ELF-1 (cell line): ENCODE measurements around the gene STX11.
A peak's percentile ranks its signal among the peaks of the same experiment; 100 is the strongest.

Experiments
- DNase-seq: peaks from one replicate; pipeline ENCODE4 v3.0.0-alpha.2; 2016; ENCODE audit warnings: low read depth, low spot score

STX11 gene

DNA sequence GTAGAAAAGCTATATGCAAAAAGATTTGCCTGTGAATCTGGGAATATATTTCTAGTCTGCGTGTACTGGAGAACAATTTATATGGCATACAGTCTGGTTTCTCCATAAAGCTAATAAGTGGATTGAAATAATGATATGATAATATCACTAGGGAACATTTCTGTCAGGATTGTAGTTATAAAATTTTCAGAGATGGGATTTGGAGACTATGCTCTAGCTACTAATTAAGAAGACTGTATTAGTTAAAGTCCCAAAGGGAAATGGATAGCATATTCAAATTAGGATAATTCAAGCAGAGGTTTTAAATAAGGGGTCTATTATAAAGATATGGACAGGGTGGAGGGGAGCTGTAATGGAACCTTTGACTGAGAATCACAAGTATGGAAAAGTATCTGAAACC is 7.2 kb upstream of the STX11 start:
- no peak for DNase-seq

GRCh38 chr6:144143878-144144277 is 6.4 kb upstream of the STX11 start:
- no peak for DNase-seq

DNA sequence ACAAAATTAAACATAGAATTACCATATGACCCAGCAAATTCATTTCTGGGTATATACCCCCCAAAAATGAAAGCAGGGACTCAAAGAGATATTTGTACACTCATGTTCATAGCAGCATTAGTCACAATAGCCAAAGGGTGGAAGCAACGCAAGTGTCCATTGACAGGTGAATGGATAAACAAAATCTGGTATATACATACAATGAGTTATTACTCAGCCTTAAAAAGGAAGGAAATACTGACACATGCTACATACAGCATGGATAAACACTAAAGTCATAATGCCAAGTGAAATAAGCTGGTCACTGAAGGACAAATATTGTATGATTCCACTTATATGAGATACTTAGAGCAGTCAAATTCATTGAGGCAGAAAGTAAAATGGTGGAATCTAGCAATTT is 5.3 kb upstream of the STX11 start:
- no peak for DNase-seq

GRCh38 chr6:144145541-144145940 is 4.8 kb upstream of the STX11 start:
- no peak for DNase-seq

- DNase-seq, result no peak
Observed at GRCh38 chr6:144148886-144149285, 1.4 kb upstream of the STX11 start.

- DNase-seq, result no peak
Observed at GRCh38 chr6:144149558-144149893, 791 bp upstream of the STX11 start.

DNA sequence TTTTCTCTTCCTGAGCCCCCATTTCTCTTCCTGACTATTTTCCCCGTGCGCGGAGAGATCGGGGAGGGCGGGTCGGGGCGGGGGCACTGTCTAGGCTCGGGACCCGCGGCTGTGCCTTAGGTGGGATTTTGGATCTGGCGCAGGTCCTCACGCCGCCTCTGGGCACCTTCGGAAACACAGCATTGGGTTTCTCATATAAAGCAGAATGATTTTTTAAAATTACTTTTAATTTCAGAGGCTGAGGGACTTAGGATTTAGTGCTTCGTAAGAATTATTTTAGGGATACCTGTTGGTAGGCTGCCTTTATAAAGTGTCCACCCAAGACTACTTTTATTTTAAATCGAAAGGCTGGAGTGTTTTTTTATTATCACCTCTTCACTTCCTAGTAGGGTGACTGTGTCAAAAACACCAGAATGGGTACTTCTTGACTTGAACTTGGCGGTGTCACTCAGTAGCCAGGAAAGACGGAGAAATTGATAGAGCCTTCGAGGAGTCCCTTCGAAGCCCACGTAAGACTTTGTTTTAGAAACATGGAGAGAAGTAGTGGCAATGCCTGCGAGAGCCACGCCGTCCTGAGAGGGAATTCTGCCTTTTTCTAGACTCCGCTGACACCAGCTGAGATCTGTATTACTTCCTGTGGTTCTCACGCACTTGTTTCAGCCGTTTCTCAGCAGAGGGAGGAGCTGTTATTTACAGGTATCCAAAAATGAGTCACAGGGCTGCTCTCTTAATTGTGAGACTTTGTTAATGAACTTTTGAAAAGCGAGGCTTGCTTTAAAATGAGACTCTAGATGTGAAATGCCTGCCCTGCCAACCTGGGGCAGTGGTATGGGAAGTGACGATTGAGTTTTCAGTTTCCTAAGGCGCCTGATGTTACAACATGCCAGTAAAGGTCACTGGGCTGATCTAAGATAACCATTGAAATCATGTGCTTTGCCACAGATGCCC is 667 bp downstream of the STX11 start:
- DNase-seq, result peak; percentile 47

DNA sequence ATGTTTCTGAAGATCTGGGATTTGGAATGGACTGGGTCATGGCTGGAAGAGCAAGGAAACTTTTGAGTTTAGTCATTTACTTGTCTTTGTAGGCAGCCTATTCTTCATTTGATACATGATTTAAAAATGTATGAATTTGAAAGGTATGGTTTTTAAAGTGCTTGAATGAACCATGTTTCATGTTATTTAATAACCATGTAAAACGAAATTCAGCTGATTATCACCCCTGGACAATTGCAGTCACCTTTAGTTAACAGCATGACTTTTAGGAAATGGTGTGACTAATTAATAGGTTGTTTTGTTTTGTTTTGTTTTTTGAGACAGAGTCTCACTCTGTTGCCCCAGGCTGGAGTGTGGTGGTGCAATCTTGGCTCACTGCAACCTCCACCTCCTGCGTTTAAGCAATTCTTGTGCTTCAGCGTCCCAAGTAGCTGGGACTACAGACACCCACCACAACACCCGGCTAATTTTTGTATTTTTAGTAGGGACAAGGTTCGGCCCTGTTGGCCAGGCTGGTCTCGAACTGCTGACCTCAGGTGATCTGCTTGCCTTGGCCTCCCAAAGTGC is 2.1 kb downstream of the STX11 start:
- no peak for DNase-seq

- DNase-seq, result no peak
Observed at GRCh38 chr6:144153260-144153659, 2.9 kb downstream of the STX11 start.

DNA sequence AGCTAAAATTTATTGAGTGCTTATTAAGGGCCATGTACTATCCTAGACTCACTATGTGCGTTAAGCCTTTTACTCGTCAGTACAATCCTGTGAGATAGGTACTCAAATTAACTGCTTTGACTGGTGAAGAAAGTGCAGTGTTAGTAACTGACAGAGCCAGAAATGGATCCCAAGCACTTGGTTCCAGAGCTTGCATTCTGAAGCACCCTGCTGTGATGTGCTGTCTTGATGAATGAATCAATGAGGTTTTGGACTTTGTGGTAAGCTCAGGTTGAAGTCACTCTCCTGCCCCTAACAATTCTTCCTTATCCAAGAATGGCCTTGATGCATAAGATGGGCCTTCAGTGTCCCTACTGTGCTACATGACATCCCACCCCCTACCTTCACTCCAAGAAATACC is 3.7 kb downstream of the STX11 start:
- no peak for DNase-seq

GRCh38 chr6:144155529-144155928 is 5.2 kb downstream of the STX11 start:
- DNase-seq, result no peak

DNA sequence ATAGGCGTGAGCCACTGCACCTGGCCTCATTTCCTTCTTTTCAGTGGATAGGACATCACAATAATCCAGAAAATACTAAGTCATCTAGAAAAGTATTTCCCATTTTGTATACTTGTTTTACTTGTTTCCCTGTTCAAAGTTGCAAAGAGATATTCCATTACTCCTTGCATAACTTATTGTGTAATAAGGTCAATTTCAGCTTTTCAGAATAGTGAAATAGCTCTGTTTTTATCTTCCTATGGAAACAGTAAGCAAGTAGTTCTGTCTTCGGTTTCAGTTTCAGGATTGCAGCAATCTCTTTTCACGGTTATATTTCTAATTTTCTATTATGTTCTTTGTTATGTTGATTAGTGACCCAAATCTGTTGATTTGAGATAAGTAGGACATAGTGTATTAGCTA is 6.0 kb downstream of the STX11 start:
- no peak for DNase-seq

DNA sequence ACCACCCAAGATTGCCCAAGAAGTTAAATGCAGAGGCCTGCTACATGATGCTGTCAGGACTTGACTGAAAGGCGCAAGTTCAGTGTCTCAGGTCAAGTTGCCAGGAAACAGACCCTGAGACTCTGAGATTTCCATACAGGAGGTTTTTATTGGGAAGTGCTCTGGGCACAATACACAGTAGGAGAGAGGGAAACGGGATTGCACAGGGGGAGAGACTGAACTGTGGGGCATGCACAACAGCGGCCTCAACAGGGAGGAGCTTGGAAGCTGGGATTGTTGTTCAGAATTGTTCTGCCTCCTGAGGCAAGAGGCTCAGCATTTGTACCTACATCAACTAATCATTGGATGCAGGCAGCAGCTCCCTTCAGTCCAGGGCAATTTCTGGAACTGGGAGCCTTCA is 6.7 kb downstream of the STX11 start:
- peak; percentile 36 for DNase-seq

- peak; percentile 82 for DNase-seq
Observed at GRCh38 chr6:144158133-144158532, 7.8 kb downstream of the STX11 start.

DNA sequence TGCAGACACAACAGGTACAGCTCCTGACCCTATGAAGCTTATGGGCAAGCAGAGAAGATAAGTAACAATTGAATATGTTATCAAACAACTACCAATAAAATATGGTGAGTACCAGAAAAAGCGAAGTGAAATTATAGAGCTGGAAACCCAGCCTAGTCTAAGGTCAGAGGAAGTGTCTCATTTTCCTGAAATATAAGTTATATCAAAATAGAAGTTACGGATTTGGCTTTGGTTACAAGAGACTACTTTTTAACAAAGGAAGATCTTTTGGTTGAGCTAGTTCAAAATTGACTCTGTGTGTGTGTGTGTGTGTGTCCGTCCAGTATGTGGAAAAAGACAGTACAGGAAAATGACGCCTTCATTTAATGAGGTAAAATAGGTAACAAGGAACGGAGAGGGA is 8.9 kb downstream of the STX11 start:
- no peak for DNase-seq

DNA sequence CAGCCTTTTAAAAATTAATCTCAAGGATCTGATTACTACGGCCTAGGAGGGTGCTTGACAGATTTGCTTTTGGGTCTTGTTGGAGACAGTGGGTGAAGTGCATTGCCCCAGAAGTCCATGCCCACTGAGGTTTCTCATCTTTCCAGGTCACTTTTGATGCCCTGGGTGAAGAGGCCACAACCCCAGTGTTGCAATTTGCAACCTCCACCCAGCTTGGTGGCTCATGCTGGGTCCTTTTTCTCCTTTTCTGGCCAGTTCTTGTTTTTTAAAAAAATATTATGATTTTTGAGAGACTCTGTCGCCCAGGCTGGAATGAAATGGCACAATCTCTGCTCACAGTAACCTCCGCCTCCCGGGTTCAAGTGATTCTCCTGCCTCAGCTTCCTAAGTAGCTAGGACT is 9.4 kb downstream of the STX11 start:
- DNase-seq, result no peak

DNA sequence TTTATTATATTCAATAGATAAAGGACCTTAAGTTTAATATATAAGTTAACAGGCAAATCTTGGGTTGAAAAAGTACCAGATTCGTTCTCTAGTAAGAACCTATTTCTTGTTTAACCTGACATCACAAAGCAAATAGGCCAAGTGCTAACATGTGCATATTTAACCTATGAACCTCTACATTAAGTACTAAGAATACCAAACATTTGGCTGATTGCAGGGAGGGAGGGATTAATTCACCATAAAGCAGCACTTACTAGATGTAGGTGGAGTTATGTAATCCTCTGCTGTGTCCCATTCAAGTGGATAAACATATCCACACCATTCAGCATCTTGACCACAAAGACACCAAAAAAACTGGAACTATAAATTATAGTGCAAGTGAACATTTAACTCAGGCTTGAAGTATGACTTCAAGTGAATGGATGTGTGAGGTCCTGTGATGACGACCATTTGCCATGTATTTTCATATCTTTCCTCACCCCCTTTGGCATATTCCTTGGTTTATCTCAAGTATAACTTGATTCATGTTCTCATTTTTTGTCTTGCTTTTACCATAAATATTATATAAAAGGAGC is 10.2 kb downstream of the STX11 start:
- DNase-seq, result no peak

DNA sequence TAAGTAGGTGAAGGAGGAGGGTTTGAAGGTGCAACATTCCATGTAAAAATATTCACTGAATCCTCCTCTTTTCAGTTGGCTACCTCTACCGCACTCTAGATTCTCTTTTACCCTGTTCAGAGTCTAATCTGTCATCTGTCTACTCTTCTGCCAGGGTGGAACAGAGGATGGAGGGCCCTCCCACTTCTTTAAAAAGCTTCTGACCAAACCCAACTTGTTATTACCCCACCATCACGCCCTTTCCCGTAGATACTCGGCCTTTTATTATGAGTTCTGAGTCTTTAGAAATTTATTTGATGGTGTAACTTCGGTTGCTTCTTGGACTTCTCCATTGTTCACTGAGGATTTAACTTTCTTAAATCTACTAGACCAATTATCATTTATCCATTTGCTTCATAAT is 11.7 kb downstream of the STX11 start:
- DNase-seq, result no peak

GRCh38 chr6:144162977-144163376 is 12.7 kb downstream of the STX11 start:
- DNase-seq, result no peak

- DNase-seq, result no peak
Observed at GRCh38 chr6:144165784-144166183, 15.5 kb downstream of the STX11 start.

DNA sequence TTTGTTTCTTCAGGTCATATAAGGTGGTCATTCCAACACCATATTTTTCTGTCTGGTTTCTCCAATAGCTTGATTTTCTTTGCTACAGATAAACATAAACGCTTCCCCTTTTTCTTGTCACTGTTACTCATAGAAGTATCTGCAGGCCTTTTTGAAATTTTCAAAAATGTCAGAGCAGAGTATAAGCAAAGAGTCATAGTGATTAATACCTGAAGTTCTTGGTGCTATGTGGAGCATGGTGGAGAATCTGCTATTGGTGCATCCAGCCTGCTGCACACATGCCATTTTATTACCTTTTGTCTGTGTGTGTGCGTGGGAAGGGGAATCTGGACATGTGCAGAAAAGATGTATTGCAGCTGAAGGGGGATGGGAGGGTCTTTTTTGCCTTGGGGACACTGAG is 19.7 kb downstream of the STX11 start:
- no peak for DNase-seq

GRCh38 chr6:144171406-144171805 is 21.1 kb downstream of the STX11 start:
- no peak for DNase-seq

- no peak for DNase-seq
Observed at GRCh38 chr6:144174006-144174405, 23.7 kb downstream of the STX11 start.
